GM23248 (cell line): ENCODE data around the gene GPR137C.

Source experiments
- EZH2 ChIP-seq: fragments of 200-600 bp; sonication (generic); IDR thresholded peaks from 2 replicates; pipeline ENCODE4 v1.6.1; 2018; ENCODE audit warnings: antibody characterized with exemption, mild to moderate bottlenecking; ENCODE audit not compliant: insufficient read depth, poor library complexity, severe bottlenecking
- EZH2phosphoT487 ChIP-seq: fragments of 200-600 bp; sonication (generic); IDR thresholded peaks from 2 replicates; pipeline ENCODE4 v1.6.1; 2018; ENCODE audit warnings: antibody characterized with exemption, moderate library complexity, mild to moderate bottlenecking, low read depth; ENCODE audit not compliant: insufficient read depth

- TF ChIP-seq EZH2phosphoT487 = no peak
- TF ChIP-seq EZH2 = no peak
These were observed 49.5 kb downstream of the GPR137C start for GRCh38 chr14:52602131-52602530.
